IPS-NIHi11 (cell line): Measurements from ENCODE around the gene MEGF8.

ENCODE experiments used
- DNase-seq: peaks from one replicate; pipeline ENCODE4 v3.0.0; 2012; ENCODE audit warnings: mixed read lengths, low spot score

Gene MEGF8, protein sequence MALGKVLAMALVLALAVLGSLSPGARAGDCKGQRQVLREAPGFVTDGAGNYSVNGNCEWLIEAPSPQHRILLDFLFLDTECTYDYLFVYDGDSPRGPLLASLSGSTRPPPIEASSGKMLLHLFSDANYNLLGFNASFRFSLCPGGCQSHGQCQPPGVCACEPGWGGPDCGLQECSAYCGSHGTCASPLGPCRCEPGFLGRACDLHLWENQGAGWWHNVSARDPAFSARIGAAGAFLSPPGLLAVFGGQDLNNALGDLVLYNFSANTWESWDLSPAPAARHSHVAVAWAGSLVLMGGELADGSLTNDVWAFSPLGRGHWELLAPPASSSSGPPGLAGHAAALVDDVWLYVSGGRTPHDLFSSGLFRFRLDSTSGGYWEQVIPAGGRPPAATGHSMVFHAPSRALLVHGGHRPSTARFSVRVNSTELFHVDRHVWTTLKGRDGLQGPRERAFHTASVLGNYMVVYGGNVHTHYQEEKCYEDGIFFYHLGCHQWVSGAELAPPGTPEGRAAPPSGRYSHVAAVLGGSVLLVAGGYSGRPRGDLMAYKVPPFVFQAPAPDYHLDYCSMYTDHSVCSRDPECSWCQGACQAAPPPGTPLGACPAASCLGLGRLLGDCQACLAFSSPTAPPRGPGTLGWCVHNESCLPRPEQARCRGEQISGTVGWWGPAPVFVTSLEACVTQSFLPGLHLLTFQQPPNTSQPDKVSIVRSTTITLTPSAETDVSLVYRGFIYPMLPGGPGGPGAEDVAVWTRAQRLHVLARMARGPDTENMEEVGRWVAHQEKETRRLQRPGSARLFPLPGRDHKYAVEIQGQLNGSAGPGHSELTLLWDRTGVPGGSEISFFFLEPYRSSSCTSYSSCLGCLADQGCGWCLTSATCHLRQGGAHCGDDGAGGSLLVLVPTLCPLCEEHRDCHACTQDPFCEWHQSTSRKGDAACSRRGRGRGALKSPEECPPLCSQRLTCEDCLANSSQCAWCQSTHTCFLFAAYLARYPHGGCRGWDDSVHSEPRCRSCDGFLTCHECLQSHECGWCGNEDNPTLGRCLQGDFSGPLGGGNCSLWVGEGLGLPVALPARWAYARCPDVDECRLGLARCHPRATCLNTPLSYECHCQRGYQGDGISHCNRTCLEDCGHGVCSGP (N-terminal part only)

DNA sequence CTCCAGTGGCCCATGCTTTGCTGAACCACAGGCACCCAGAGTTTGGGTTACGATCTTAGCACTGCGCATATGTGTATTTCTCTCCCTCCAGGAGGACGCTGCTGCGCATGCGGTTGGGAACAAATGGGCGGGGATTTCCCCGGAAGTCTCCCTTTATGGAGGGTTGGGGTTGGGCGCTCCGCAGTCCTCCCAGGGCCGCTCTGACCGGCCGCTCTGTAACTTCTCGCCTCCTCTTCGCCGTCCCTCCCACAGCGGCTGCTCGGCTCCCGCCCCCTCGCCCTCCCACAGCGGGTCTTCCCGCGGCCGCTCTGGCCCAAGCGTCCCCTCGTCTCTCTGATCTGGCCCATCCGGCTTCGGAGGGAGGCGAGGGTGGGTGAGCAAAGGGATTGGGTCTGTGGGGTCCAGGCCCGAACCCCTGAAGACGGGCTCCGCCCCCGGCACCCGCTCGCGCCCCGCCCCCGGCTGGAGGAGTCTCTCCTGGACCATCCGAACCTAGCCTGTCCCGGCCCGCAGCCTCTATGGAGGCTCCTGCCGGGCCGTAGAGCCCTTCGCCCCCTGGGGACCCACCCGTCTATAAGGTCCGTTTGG is at the start of gene MEGF8:
Gene MEGF8 (plus strand): TSS at position 328 of the 588 bp plus-strand sequence. CDS start 609 bp downstream, outside the sequence.
- DNase-seq: peak; percentile 96

DNA sequence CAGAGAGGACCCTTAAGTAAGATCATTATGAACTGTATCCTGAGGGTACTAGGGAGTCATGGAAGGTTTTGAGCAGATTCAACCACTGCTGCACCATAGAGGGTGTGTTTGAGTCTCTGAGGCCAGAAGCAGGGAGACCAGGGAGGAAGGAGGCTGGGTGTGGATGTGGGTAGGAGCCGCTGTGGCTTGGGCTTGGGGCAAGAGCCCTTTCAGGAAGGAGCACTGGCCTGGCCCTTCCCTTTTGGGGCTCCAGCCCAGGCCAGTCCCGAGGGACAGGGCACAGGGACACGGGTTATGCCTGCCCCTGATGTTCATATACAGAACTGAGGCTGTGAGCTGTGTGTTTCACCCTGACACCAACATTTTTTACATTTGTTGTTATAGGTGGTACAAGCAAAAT is 49.2 kb upstream of the MEGF8 start:
- DNase-seq: no peak

DNA sequence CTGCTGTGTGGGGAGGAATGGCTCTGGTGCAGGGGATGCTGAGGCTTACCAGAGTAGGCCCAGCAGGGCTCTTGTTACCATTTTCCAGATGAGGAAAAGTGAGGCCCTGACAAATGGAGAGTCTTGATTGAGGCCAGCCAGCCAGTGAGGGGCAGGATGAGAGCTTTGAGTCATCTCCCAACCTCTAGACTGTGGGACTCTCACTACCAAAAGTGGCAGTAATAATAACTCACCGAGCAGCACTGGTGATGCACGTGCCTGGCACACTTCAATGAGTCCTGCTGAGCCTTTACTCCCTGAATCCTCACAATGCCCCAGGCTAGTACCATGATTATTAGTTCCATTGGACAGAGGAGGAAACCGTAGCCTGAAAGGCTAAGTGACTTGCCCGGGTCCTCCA is 48.6 kb upstream of the MEGF8 start:
- DNase-seq: no peak

DNA sequence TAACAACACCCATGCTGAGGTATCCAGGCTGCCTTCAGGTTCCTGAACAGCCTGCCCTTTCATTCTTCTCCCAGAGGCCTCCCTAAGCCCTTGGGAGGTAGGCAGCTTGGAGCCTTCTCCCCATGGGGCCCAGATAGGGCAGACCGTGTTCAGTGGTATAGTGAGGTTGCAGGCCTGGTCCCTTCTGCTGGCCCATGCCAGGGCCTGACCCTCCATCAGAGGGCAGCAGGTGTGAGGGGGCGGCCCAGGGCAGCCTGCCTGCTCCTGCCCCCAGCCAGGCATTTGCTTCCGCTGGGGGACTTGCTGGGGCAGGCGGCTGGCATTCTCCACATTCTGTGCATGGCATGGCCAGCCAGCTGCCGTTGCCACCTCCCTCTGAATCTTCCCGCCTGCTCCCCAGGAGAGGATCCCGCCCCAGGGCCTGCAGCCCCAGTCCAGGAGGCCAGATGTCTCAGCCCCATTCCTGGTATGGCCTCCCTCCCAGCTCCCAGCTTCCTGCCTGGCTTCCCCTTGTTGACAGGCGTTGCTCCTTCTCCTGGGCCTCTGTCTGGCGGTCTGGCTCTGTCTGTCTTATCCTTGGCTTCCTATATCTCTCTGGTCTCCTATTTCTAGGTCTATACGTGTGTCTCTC is 47.5 kb upstream of the MEGF8 start:
- no peak for DNase-seq

DNA sequence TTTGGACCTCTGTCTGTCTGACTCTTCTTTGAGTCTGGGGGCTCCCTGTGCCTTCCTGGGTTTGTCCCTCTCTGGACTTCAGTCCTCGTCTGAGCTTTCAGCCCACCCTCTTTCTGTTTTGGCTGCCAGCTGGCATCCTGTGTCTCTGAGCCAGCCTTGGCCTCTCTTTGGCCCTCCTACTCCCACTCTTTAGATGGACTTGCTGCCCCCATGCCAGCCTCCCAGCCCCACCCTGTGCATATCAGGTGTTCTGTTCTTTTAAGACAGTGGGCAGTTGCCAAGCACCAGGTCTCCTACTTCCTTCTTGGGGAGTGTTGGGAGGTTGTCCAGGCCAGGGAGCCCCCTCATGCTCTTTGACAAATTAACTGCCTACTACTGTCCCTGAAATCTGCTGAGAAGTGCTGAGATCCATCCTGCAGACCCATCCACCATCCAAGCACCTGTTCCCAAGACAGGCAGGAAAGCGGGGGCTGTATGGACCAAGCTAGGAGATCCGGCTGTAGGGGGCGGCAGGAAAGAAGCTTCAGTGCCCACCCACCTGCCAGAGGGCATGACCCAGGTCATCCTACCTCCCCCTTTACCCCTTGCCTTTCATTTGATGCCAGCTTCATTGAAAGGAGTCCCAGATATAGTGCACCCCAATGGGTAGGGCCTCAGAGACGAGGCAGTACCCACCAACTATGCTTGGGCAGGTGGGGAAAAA is 46.8 kb upstream of the MEGF8 start:
- DNase-seq: no peak

DNA sequence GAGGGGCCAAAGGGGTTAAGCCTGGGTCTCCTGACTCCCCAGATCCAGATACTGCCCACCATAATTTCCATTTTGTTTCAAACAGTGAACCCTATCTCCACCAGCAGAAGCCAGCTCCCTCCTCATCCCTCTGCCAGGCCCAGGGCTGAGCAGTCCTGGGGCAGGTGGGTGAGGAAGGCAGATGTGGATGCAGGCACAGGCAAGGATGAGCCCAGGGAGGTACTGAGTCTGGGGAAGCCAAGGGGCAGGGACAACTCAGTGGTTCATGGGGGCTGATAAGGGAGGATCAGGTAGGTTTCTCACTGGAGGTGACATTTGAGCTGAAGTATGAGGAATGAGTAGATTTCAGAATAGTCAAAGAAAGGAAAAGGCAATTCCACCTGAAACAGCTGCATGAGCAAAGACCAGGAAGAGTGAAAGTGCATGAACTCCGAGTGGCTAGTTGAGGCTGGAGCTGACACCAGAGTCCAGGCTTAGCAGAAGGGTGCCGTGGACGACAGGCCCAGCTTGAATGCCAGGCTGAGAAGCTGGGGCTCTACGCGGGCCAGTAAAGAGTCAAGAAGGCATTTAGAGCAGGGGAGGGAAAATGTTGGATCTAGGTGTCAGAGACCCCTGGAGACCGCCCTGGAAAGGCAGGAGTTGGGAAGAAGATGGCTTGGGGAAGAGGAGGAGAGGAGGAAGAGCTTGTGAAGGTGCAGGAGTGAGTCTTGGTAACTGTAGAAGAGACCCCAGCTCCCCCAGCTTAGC is 46.1 kb upstream of the MEGF8 start:
- no peak for DNase-seq

DNA sequence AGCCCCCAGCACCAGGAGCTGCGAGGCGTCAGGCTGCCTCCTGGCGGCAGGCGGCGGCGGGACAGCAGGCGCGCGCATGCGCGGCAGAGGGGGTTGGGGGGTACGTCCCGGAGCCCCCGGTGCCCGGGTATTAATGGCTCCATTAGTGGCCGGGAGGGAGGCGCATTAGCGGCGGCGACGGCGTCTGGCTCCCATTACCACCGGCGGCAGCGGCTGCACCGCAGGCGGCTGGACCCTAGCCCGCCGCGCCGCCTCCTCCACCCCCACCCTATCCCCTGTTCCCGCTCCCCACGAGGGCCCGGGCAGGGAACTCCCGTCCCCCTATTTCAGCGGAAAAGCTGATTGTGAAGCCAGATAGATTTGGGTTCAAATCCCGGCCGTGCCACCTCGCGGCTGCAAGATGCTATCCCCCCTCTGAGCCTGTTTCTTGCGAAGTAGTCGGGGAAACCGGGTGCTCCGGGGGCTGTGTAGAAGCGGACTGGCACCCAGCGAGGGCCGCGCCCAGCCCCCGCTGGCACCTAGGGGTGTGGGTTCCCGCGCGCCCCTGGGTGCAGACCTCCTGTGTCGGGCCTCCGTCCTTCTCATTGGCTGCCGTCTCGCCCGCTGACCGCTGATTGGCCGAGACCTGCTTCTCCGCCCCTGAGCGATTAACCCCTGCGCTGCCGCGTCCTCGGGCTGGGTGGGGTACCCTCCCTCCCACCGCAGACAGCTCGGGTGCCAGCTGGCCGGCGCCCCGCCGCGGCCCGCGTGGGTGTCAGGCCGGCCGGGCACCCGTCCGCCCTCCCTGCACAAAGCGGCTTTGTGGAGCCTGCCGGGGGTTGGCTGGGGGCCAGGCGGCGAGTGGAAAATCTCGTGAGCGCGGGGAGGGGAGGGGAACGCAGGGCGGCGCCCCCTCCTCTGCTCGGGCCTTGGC is 45.3 kb upstream of the MEGF8 start:
- peak; percentile 93 for DNase-seq

DNA sequence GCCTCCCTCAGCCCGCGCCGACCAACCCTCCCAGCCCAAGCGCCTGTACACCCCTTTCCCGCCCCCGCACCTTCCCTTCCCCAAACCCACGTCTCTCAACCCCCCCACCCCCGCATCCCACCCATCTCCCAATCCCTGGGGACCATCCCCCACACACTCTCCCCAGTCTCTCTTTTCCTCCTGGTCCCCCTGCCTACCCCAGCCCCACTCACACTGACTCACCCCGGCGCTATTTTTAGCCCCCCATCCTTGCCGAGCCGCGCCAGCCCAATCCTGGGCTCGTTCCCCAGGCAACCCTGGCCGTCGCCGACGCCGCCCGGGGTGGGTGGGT is 44.7 kb upstream of the MEGF8 start:
- DNase-seq: no peak

DNA sequence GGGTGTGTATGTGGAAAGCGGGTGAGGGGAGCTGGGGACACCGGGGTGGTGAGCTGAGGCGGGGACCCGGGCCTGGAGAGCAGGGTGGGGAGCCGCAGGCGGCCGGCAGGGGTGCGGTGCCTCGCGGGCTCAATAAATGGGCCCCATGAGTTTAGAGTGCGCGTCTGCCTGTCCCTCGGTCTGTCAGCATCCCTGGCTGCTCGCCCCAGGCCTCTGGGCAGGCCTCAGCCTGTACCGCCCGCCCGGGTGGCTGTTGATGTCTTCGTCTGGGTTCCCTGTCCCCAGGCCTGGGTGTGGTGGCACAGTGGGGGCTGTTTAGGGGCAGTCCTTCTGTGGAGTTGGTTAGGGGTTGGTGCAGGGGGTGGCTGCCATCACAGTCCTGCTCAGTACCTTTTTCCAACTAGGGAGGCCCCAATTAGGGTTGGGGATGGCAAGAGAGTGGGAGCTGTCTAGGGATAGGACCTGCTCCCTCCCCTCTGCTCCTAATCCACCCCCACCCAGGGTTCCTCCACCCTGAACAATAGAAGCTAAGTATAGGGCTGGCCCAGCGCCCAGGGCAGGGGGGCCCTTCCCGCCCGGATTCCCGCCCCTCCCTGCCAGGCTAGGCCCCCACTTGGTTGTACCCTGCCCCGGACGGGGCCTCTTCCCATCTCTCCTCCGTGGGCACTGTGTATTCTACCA is 44.1 kb upstream of the MEGF8 start:
- no peak for DNase-seq

DNA sequence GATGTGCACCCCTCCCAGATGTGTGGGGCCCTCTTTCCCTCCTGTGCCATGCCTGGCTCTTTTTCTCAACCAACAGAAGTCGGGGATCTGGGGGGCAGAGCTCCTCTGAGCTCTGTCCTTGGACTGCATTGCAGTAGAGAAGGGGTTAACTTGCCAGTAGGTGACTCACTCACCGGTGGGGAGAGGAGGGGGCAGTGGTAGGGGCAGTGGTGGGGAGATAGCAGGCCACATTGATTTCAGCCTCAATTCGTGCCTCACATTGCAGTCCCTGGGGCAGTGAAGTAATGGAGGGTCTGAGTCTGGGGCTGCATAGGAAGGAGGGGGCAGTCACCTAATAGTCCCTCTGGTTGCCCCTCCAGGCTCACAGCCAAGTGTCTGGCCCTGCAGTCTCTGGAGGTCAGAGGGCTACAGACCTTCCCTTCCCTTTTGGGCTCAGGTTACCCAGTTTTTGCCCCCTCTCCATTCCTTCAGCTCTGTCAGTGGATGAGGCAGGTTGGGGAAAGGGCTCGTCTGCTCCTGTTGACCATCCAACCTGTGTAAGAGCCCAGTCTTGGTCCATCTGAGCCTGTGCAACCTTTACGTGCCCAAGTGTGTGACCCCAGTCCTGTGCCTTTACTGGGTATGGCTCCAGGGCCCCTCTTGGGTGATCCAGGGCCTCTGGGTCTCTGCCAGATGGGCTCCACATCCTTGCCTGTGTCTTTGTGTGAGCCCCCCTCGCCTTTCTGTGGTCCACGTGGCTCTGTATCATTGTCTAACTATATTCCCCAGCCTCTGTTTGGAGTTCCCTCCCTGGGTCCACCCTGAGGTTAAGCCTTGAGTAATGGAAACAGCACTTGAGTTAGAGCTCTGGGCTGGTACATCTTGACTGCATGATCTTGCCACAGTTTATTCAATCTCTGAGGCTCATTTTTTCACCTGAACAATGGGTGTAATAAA is 43.3 kb upstream of the MEGF8 start:
- peak; percentile 56 for DNase-seq

DNA sequence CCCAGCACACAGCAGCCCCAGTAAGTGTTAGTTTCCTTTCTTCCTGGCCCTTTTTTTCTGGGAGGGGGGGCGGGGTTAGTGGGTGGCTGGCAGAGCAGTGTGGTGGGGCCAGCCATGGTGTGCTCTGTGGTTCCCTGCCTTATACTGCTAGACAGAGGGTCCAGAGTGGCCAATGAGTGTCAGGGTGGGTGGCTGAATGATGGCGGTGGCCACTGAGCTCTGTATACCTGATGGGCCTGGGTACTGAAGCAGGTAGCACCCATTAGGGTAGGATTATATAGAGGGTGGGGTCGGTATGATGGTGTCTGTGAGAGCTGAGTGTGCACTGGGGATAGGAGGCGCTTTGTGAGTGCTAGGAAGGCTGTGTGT is 42.6 kb upstream of the MEGF8 start:
- no peak for DNase-seq

DNA sequence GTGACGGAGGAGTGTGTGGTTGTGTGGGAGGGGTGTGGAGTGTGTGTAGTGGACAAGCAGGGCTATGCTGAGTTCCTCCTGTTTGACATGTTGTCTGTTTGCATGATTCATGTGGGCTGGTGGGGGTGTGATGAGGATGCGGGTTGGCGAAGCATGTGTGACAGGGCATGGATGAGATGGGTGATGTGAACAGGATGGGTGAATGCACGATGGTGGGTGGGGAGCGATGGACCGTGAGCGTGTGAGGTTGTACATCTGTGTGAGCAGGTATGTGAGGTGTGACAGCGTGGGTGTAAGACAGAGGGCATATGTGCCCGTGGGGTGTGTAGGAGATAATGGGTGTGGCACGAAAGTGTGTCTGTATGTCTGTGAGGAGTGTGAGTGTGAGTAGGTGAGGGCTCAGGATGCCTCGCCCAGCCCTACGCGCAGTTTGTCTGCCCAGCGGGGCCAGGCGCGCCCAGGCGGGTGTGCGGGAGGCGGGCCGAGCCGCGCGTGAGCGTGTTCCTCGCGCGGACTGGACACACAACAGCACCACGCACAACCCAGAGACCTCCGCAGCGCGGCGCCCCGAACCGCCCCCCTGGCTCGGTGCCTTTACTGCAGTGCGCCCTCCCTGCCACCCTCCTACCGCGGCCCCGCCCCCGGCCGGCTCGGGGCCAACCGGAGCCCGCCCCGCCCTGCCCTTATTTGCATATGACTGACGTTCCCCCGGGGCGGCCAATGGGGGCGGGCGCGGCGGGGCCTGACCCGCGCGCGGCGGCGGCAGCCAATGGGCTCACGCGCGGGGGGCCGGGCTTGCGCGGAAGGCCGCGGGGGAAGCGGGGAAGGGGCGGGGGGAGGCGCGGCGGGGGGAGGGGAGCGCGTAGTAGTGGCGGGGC is 42.0 kb upstream of the MEGF8 start:
- DNase-seq: peak; percentile 95

DNA sequence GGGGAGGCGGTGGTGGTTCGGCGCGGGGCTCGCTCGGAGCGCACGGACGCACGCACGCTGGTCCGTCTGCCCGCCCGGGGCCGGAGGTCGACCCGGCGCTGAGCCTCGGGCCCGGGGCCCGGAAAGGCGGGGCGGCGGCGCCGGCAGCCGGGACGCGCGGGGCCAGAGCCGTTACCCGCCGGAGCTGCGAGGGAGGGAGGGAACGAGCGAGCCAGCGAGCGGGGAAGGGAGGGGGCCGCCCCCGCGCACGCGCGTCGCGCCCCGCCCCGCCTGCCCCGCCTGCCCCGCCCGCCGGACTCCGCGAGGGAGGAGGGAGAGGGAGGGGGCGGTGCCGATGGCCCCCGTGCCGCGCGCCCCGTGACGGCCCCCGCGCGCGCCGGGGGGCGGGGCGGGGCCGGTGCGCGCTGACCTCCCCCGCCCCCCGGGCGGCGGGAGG is 41.4 kb upstream of the MEGF8 start:
- DNase-seq: peak; percentile 88

DNA sequence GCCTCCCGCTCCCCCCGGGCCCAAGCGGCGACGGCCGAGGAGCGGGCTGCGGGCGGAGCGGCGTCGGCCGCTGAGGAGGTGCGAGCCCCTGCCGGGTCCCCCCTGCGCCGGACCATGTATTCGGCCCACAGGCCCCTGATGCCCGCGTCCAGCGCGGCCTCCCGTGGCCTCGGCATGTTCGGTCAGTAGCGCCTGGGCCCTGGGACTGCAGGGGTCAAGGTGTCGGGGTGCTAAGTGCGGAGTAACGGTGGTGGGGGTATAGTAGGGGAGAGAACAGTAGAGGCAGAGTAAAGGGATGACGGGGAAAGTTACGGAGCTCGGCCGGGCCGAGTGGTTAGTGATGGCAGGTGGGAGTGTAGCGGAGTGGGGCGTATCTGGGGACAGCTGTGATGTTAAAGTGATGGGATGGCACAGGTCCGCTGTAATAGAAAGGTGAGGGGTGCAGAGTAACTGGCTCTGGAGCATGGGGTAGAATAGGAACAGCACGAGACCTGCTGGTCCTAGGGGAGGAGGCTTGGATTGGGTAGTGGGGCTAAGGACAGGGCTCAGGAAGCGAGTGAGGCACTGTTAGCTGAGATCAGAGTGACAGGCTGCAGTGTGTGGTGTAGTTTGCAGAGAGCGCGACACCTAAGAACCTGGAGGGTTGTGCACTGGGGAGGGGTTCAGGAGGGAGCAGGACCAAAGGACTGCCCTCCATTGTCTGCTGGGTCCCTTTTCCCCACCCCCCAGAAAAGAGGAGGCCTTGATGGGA is 40.7 kb upstream of the MEGF8 start:
- no peak for DNase-seq

DNA sequence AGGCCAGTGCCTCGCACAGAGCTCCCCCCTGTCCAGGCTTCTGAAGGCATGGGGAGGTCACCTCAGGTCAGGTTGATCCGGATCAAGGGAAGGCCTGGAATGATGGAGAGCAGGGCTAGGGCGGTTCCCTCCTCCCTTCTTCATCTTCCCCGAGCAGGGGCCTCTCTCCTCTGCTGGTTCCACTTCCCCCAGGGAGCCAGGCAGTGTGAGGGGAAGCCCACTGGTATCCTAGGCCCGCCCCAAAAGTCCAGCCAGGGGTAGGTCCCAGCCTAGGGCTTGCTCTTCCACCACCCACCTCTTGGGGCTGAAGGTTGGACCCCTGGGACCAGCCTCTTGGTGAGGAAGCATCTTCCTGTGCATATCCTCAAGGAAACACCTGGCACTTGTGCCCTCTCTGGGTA is 39.9 kb upstream of the MEGF8 start:
- DNase-seq: no peak

DNA sequence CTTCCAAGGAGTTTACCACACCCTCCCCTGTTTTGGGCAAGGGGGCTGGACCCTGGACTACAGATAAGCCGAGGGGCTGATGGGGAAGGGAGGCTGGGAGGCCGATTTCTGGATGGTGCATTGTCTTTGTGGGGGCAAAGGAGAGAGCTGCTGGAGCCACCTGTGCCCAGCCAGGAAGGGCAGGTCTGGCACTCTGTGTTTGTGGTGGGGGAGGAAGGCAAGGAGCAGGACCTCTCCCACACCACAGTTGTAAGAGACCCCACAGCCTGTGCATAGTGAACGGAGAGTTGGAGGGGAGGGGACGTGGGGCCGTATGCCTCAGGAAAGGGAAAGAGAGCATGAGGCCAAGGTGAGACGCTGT is 39.5 kb upstream of the MEGF8 start:
- DNase-seq: no peak
